ENCODE results near the gene HSPA12B. TPM values are rescaled to one million over a fixed set of nuclear protein-coding genes. Genes with fewer than 3 reads are reported as not detected.

The HSPA12B gene
- total RNA-seq, 1 experiment from 2014 or later = 2.7 TPM

- H3K9me3 Mint-ChIP-seq = no peaks in the 10 kb centered on the region
- Histone ChIP-seq H2BK5ac (ENCODE audit: insufficient read length, low read length) (no peak overlapping the region), H3K4me2 (ENCODE audit: insufficient read depth, insufficient read length, low read length) (peak overlapping the region; percentile 15), H3K79me2 (ENCODE audit: insufficient read depth, low read length) (no peaks in the 10 kb centered on the region), H3K79me1 (ENCODE audit: insufficient read depth, low read depth, low read length, poor library complexity, severe bottlenecking) (no peaks in the 10 kb centered on the region), H3K4me1 (ENCODE audit: insufficient read depth, low read length) (no peaks in the 10 kb centered on the region), H2BK120ac (ENCODE audit: low read depth, low read length, poor library complexity, severe bottlenecking) (no peak overlapping the region), H3K56ac (ENCODE audit: insufficient read length, low read depth, low read length) (no peak overlapping the region), H2BK12ac (ENCODE audit: insufficient read length, low read depth, low read length) (no peak overlapping the region), H3K18ac (ENCODE audit: insufficient read length, low read depth, low read length) (no peak overlapping the region), H3K9me3 (ENCODE audit: control insufficient read depth, low read depth, low read length) (no peaks in the 10 kb centered on the region), H3K9ac (ENCODE audit: extremely low read depth, insufficient read length, low read length) (no peak overlapping the region), H3K14ac (ENCODE audit: insufficient read depth, low read length) (no peak overlapping the region), H2BK15ac (ENCODE audit: low read depth, low read length) (no peak overlapping the region), H3K23me2 (ENCODE audit: insufficient read length, low read depth, low read length, poor library complexity, severe bottlenecking) (no peaks in the 10 kb centered on the region), H3K4ac (ENCODE audit: low read depth, low read length) (no peak overlapping the region), H3K27ac (ENCODE audit: insufficient read length, low read depth, low read length) (no peak overlapping the region), H4K8ac (replicated peaks; ENCODE audit: insufficient read length, low read depth, low read length) (no peak overlapping the region), H4K20me1 (ENCODE audit: control insufficient read depth, insufficient read depth, insufficient read length) (no peaks in the 10 kb centered on the region), H2BK20ac (ENCODE audit: low read depth, low read length, poor library complexity, severe bottlenecking) (no peak overlapping the region), H4K91ac (ENCODE audit: insufficient read length, low read depth, low read length) (no peak overlapping the region), H3K27me3 (ENCODE audit: insufficient read depth, low read length) (no peaks in the 10 kb centered on the region; the same call in 1 of the 2 replicates), H3K23ac (ENCODE audit: insufficient read length, low read depth, low read length) (no peak overlapping the region), H4K5ac (ENCODE audit: insufficient read length, low read depth, low read length) (no peak overlapping the region), H2AFZ (ENCODE audit: low read length) (no peak overlapping the region), H2AK5ac (ENCODE audit: insufficient read length, low read length) (no peak overlapping the region), H3T11ph (ENCODE audit: low read length) (no peak overlapping the region)
- TF ChIP-seq, protein P1, sequence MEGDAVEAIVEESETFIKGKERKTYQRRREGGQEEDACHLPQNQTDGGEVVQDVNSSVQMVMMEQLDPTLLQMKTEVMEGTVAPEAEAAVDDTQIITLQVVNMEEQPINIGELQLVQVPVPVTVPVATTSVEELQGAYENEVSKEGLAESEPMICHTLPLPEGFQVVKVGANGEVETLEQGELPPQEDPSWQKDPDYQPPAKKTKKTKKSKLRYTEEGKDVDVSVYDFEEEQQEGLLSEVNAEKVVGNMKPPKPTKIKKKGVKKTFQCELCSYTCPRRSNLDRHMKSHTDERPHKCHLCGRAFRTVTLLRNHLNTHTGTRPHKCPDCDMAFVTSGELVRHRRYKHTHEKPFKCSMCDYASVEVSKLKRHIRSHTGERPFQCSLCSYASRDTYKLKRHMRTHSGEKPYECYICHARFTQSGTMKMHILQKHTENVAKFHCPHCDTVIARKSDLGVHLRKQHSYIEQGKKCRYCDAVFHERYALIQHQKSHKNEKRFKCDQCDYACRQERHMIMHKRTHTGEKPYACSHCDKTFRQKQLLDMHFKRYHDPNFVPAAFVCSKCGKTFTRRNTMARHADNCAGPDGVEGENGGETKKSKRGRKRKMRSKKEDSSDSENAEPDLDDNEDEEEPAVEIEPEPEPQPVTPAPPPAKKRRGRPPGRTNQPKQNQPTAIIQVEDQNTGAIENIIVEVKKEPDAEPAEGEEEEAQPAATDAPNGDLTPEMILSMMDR (conservative IDR thresholded peaks at IDR 0.05) = no peak
- peak overlapping the region in 1 of 3 experiments; percentile 7; a peak in 1 of 7 replicates for H3K27ac Mint-ChIP-seq
- no CpG with 5 or more reads among the region's 20 CpGs for WGBS (ENCODE audit: extremely low coverage, insufficient read length, low lambda C conversion rate)
- H3K27me3 Mint-ChIP-seq (ENCODE audit: low read depth) = peaks cover 51% of the 10 kb centered on the region
- peak overlapping the region; percentile 35 to 72; a peak in 4 of 5 replicates for H3K4me3 Mint-ChIP-seq
- DNase-seq = no peak
- no peaks in the 10 kb centered on the region for H3K36me3 Mint-ChIP-seq (ENCODE audit: insufficient read depth in 1 of 3, low read depth in 3 of 3)
- peaks cover 5 to 22% of the 10 kb centered on the region in 2 experiments for H3K4me1 Mint-ChIP-seq
Observed at GRCh38 chr20:3733119-3733995, 872 bp downstream of the HSPA12B start.

Measured in H9 (cell line).